ENCODE results near the gene RIPK4. TPM values are rescaled to one million over a fixed set of nuclear protein-coding genes. Genes with fewer than 3 reads are reported as not detected.

RIPK4 gene
- total RNA-seq, 1 donor from 2014 or later = 15.7 TPM

- DNase-seq (ENCODE audit: low spot score in 2 of 2, unreplicated experiment in 2 of 2) = no peak
- Mint-ChIP-seq H3K36me3 (peaks cover 5% of the 10 kb centered on the region), H3K4me1 (peaks cover 29% of the 10 kb centered on the region), H3K27ac (peak overlapping the region; percentile 31), H3K27me3 (ENCODE audit: low read depth) (peaks cover 7% of the 10 kb centered on the region), H3K9me3 (peaks cover 20% of the 10 kb centered on the region), H3K4me3 (no peak overlapping the region)
- TF ChIP-seq, protein P1, sequence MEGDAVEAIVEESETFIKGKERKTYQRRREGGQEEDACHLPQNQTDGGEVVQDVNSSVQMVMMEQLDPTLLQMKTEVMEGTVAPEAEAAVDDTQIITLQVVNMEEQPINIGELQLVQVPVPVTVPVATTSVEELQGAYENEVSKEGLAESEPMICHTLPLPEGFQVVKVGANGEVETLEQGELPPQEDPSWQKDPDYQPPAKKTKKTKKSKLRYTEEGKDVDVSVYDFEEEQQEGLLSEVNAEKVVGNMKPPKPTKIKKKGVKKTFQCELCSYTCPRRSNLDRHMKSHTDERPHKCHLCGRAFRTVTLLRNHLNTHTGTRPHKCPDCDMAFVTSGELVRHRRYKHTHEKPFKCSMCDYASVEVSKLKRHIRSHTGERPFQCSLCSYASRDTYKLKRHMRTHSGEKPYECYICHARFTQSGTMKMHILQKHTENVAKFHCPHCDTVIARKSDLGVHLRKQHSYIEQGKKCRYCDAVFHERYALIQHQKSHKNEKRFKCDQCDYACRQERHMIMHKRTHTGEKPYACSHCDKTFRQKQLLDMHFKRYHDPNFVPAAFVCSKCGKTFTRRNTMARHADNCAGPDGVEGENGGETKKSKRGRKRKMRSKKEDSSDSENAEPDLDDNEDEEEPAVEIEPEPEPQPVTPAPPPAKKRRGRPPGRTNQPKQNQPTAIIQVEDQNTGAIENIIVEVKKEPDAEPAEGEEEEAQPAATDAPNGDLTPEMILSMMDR (IDR thresholded peaks at IDR 0.05; ENCODE audit: unreplicated experiment) = no peak
Observed at GRCh38 chr21:41729701-41730366, 37.0 kb downstream of the RIPK4 start.

DNA sequence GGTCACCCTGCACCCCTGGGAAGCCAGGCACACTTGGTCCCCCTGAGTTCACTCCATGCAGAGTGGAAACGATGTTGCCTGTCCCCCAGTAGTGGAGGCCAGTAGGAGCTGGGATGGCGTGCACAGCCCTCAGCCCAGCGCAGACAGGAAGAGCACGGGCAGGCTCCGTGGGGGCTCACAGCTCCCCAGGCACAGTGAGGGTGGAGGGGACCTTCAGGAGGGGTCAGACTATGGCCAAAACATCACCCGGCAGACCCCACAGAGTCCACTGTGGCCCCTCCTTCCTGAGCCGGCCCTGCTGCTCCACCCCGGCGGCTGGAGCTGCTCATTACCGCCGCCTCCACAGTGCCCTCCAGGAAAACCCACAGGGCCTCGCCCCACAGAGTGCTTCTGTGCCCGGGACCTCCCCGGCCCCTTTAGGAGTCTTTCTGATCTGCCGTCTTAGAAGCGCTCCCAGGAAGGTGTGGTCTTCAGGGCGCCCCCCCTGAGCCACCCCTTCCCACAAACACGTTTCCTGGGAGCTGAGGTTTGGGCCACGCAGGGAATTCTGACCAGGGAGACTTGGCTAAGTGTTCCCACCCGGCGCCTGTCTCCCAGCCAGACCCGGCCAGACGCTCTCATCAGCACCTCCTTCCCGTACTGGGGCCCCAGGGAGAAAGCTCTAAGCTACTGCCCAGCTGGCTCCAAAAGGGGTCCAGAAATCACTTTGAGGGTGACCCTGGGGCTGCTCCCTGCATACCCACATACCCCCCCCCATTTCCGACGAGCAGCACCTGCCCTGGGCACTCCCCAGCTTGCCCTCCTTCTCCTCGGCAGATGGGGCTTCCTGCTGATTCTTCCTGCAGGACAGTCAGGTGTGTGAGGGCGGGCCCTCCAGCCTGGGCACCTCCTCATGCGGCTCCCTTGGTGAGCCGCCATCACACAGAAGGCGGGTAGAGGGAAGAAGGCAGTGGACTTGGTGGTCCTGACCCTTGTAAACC, 38.8 kb downstream of the RIPK4 start:
- peaks cover 5% of the 10 kb centered on the region for H3K36me3 Mint-ChIP-seq
- H3K9me3 Mint-ChIP-seq = peaks cover 19% of the 10 kb centered on the region
- no peak for DNase-seq (ENCODE audit: low spot score in 2 of 2, unreplicated experiment in 2 of 2)
- peak overlapping the region; percentile 30 for H3K27ac Mint-ChIP-seq
- H3K4me3 Mint-ChIP-seq = no peak overlapping the region
- H3K27me3 Mint-ChIP-seq (ENCODE audit: low read depth) = peaks cover 7% of the 10 kb centered on the region
- TF ChIP-seq, protein P1 (IDR thresholded peaks at IDR 0.05; ENCODE audit: unreplicated experiment) = no peak
- peaks cover 28% of the 10 kb centered on the region for H3K4me1 Mint-ChIP-seq

DNA sequence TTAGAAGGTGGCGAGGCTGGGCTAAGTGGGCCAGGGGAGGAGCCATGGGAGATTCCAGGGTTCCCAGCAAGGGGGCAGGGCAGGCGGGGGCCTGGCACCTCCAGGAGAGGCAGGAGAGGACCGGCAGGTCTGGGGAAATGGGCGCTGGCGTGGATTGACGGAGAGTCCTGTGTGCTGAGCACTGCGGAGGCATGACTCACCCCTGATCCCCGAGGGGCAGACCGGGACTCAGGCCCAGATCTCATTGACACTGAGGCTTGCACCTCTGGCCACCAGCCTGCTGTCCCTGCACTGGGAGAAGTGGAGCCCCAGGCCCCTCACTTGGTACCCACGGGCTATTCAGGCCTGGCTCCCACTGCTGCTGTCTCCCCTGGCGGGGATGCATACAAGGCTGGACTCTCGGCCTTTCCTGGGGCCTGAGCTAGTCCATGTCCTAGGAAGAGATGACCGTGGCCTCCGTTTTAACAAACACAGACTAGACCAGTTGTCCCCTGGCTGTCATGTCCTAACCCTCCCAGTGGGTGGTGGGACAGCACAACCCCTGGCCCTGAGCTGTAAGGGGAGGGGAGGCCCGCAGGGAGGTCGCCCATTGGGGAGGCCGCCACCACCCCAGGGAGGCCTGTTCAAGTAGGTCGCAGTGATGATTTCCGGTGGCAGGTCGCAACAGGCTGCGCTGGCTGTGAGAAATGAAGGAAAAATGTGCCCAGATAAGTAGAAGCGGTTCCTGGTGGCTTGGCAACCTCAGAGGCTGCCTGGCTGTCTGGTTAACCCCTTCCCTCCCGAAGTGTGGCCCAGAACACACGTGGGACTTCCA, 39.7 kb downstream of the RIPK4 start:
- no peak overlapping the region for H3K4me3 Mint-ChIP-seq
- H3K27me3 Mint-ChIP-seq (ENCODE audit: low read depth) = peaks cover 7% of the 10 kb centered on the region
- peaks cover 11% of the 10 kb centered on the region for H3K9me3 Mint-ChIP-seq
- peaks cover 2% of the 10 kb centered on the region for H3K36me3 Mint-ChIP-seq
- DNase-seq (ENCODE audit: low spot score in 2 of 2, unreplicated experiment in 2 of 2) = no peak
- TF ChIP-seq, protein P1 (IDR thresholded peaks at IDR 0.05; ENCODE audit: unreplicated experiment) = no peak
- peak overlapping the region; percentile 30 for H3K27ac Mint-ChIP-seq
- peaks cover 27% of the 10 kb centered on the region for H3K4me1 Mint-ChIP-seq

DNA sequence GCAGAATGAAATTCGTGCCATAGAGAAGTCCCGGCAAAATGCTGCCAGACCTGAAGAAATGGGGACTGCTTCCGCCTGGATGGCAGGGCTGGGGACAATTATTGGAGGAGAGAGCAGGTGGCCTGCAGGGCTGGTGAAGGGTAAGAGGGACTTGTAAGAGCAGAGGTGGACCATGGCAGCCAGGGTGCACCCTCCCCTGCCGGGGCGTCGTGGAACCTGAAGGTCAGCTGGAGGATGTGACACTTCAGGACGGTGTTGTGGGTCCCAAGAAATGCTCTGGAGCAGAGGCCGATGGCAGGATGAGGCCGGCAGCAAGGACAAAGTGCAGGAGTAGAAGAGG, 40.3 kb downstream of the RIPK4 start:
- no peak overlapping the region for H3K4me3 Mint-ChIP-seq
- no peak for DNase-seq (ENCODE audit: low spot score in 2 of 2, unreplicated experiment in 2 of 2)
- TF ChIP-seq, protein P1 (IDR thresholded peaks at IDR 0.05; ENCODE audit: unreplicated experiment) = no peak
- H3K27ac Mint-ChIP-seq = no peak overlapping the region
- H3K9me3 Mint-ChIP-seq = peaks cover 5% of the 10 kb centered on the region
- peaks cover 27% of the 10 kb centered on the region for H3K4me1 Mint-ChIP-seq
- H3K27me3 Mint-ChIP-seq (ENCODE audit: low read depth) = peaks cover 7% of the 10 kb centered on the region
- no peaks in the 10 kb centered on the region for H3K36me3 Mint-ChIP-seq

- Mint-ChIP-seq H3K27ac (no peak overlapping the region), H3K4me3 (no peak overlapping the region), H3K9me3 (peaks cover under 1% of the 10 kb centered on the region), H3K27me3 (ENCODE audit: low read depth) (peaks cover 7% of the 10 kb centered on the region), H3K36me3 (no peaks in the 10 kb centered on the region), H3K4me1 (peaks cover 27% of the 10 kb centered on the region)
- TF ChIP-seq, protein P1 (IDR thresholded peaks at IDR 0.05; ENCODE audit: unreplicated experiment) = no peak
- no peak for DNase-seq (ENCODE audit: low spot score in 2 of 2, unreplicated experiment in 2 of 2)
Observed at GRCh38 chr21:41726058-41726558, 40.7 kb downstream of the RIPK4 start.
